Left lung (tissue), 10 donors: Measurements from ENCODE around the gene ZNF462. TPM values are rescaled to one million over a fixed set of nuclear protein-coding genes. Genes with fewer than 3 reads are reported as not detected.

Source experiments
- ATAC-seq: fragments of 200-7000 bp; cut with Tn5 transposase; one replicate; pipeline ENCODE4 v1.9.1; 2020; ENCODE audit warnings: moderate library complexity
- DNase-seq, 4 donors: peaks; one replicate each; pipeline ENCODE4 v3.0.0-alpha.2; 2013 to 2020
- H3K27ac ChIP-seq, 2 donors: fragments of 200-600 bp; sonication (generic) in 1 of 2; one replicate each; pipeline versions ENCODE4 v1.5.0 to v1.8.0; 2020 to 2021
- H3K27me3 ChIP-seq, 2 donors: fragments of 200-600 bp; sonication (generic) in 1 of 2; one replicate each; pipeline versions ENCODE4 v1.5.0 to v1.8.0; 2020 to 2021
- H3K36me3 ChIP-seq, 2 donors: fragments of 200-600 bp; sonication (generic) in 1 of 2; one replicate each; pipeline versions ENCODE4 v1.5.0 to v1.8.0; 2020 to 2021
- H3K4me1 ChIP-seq, 2 donors: fragments of 200-600 bp; one replicate each; pipeline ENCODE4 v1.8.0; 2021
- H3K4me3 ChIP-seq, 2 donors: fragments of 200-600 bp; sonication (generic) in 1 of 2; one replicate each; pipeline versions ENCODE4 v1.5.0 to v1.8.0; 2020 to 2021; ENCODE audit warnings: mild to moderate bottlenecking in 1 of 2
- H3K9me3 ChIP-seq, 2 donors: fragments of 200-600 bp; sonication (generic) in 1 of 2; one replicate each; pipeline versions ENCODE4 v1.5.0 to v1.8.0; 2020 to 2021
- CTCF ChIP-seq, 2 donors: fragments of 200-600 bp; sonication (generic) in 1 of 2; IDR thresholded peaks; one replicate each; pipeline versions ENCODE4 v1.5.0 to v1.8.0; 2021; ENCODE audit warnings: antibody characterized with exemption in 2 of 2
- intact Hi-C, 2 donors: fragments of 100-400 bp; cut with DNase I; formaldehyde crosslinking; loops; one replicate each; pipeline versions ENCODE4 v1.11.2 to v1.14.2; 2022
- polyA plus RNA-seq, 6 donors: library from polyadenylated mRNA; unstranded; fragments of 120-200 nt; gene quantifications; one replicate each; pipeline ENCODE4 v1.2.1, GENCODE V29; 2013; ENCODE audit not compliant: insufficient read length in 6 of 6
- total RNA-seq, 2 donors: library from RNA; stranded (reverse); fragmentation: NEBNext Ultra II Directional; extraction: Animal tissue kit (Norgen Biotek cat#: 25700); gene quantifications; one replicate each; pipeline ENCODE4 v1.2.1, GENCODE V29; 2021
- donor health status: DM: no; HTN: yes; CAD: no.
- donor health status: DM: no; HTN: no; CAD: no.

The ZNF462 gene
- total and polyA plus RNA-seq, 8 donors = 26.9 to 41.4 (median 30.8) TPM

DNA sequence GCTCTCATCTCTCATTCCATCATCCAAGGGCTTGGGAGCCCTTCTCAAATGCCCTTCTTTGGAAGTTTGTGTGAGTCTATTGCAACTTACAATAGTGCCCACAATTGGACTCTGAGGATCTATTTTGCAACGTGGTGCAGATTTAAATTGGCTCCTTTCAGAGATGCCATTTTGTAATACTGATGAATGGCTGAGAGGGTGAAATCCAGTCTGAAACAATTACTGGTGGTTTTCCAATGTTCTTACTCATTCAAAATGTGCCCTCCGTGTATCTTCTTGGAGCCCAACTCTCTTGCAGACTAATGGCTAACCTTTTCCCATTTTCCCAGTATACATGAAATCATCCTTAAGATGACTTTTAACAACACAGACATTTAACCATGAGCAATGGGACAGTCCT, 6.1 kb downstream of the ZNF462 start:
- Histone ChIP-seq H3K36me3 (no peaks in the 10 kb centered on the region), H3K27me3 (peaks cover 0 to 9% of the 10 kb centered on the region in 2 donors), H3K4me1 (peaks cover 11 to 23% of the 10 kb centered on the region in 2 donors), H3K27ac (peak overlapping the region; percentile 60 to 61), H3K9me3 (no peaks in the 10 kb centered on the region), H3K4me3 (no peak overlapping the region)
- DNase-seq = no peak
- TF ChIP-seq CTCF (IDR thresholded peaks at IDR 0.05) = no peak
- intact Hi-C loops = no loop called here
- no peak for ATAC-seq

GRCh38 chr9:106869458-106869857, 6.5 kb downstream of the ZNF462 start:
- Histone ChIP-seq H3K36me3 (no peaks in the 10 kb centered on the region), H3K4me1 (peaks cover 11 to 23% of the 10 kb centered on the region in 2 donors), H3K27ac (peak overlapping the region; percentile 60 to 61), H3K27me3 (peaks cover 0 to 4% of the 10 kb centered on the region in 2 donors), H3K4me3 (no peak overlapping the region), H3K9me3 (no peaks in the 10 kb centered on the region)
- no peak for TF ChIP-seq CTCF (IDR thresholded peaks at IDR 0.05)
- intact Hi-C loops = no loop called here
- ATAC-seq (peak; percentile 25), DNase-seq (no peak)

DNA sequence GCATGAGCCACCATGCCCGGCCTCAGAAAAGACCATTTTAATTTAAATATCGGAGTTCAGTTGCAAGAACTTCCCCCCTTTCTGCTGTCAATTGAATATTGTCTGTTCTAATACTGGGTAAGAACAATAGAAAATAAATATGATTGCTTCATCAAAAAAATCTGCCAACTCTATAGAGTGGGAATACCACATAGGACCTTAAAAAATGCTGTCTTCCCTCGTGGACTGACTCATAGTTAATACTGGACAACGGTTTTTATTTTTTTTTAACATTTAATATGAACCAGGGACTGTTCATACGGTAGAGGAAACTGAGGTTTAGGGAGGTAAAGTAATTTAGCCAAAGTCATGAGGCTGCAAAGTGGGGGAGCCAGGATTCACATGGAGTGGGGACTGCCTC, 9.7 kb downstream of the ZNF462 start:
- intact Hi-C loops = no loop called here
- no peaks in the 10 kb centered on the region for H3K27me3 ChIP-seq
- H3K4me3 ChIP-seq = no peak overlapping the region
- no peak for ATAC-seq
- no peak overlapping the region for H3K27ac ChIP-seq
- TF ChIP-seq CTCF (IDR thresholded peaks at IDR 0.05) = no peak
- no peaks in the 10 kb centered on the region for H3K36me3 ChIP-seq
- no peak for DNase-seq
- H3K9me3 ChIP-seq = no peaks in the 10 kb centered on the region
- peaks cover 10 to 31% of the 10 kb centered on the region in 2 donors for H3K4me1 ChIP-seq

GRCh38 chr9:106874031-106874430, 11.1 kb downstream of the ZNF462 start:
- H3K4me1 ChIP-seq = peaks cover 0 to 19% of the 10 kb centered on the region in 2 donors
- no peaks in the 10 kb centered on the region for H3K9me3 ChIP-seq
- TF ChIP-seq CTCF (IDR thresholded peaks at IDR 0.05) = no peak
- DNase-seq (no peak), ATAC-seq (no peak)
- intact Hi-C loops = no loop called here
- no peaks in the 10 kb centered on the region for H3K36me3 ChIP-seq
- no peak overlapping the region for H3K4me3 ChIP-seq
- H3K27me3 ChIP-seq = no peaks in the 10 kb centered on the region
- H3K27ac ChIP-seq = no peak overlapping the region

GRCh38 chr9:106874652-106875051, 11.7 kb downstream of the ZNF462 start:
- ATAC-seq (no peak), DNase-seq (peak in 1 of 4 donors; percentile 31)
- Histone ChIP-seq H3K9me3 (no peaks in the 10 kb centered on the region), H3K4me3 (no peak overlapping the region), H3K27ac (no peak overlapping the region), H3K27me3 (no peaks in the 10 kb centered on the region), H3K36me3 (no peaks in the 10 kb centered on the region), H3K4me1 (peaks cover 4 to 17% of the 10 kb centered on the region in 2 donors)
- no peak for TF ChIP-seq CTCF (IDR thresholded peaks at IDR 0.05)
- intact Hi-C loops = no loop called here
